Stimulated activated CD4-positive, alpha-beta T cell treated with anti-CD3 and anti-CD28 coated beads, Interleukin-15, amount 100 ng/mL, for 1 hour (primary cell): ENCODE data around the gene GOLGA8J.
"Not testable (repeated sequence)": the region's sequence is repeated elsewhere in the genome, so short reads cannot be mapped to it uniquely, and the experiment has no call there.

Experiments
- DNase-seq, 2 donors: peaks; one replicate each; pipeline ENCODE4 v3.0.0-alpha.2; 2020; ENCODE audit warnings: low read depth in 1 of 2, low spot score in 1 of 2

The GOLGA8J gene

DNA sequence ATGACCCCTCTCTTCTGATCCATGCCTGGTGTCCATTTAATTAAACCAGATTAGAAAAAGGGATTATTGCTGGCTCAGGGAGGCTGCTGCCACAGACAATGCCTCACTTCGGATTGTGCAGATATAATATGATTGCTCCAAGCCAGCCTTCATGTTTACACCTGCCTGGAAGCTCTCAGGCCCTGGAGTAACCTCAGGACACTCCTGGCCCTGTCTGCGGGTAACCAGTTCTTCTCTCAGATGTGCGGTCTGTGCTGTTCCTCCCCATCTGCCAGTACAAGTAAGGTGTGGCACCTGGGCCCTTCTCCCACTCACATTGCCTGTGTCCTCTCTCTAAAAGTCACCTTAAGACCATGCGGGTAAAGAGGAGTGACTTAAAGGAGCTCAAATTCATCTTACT is 8.8 kb upstream of the GOLGA8J start:
- DNase-seq, result no peak

GRCh38 chr15:30080816-30081215 is 1.9 kb upstream of the GOLGA8J start:
- not testable (repeated sequence) for DNase-seq

GRCh38 chr15:30097827-30098226 is 15.1 kb downstream of the GOLGA8J start:
- not testable (repeated sequence) for DNase-seq

DNA sequence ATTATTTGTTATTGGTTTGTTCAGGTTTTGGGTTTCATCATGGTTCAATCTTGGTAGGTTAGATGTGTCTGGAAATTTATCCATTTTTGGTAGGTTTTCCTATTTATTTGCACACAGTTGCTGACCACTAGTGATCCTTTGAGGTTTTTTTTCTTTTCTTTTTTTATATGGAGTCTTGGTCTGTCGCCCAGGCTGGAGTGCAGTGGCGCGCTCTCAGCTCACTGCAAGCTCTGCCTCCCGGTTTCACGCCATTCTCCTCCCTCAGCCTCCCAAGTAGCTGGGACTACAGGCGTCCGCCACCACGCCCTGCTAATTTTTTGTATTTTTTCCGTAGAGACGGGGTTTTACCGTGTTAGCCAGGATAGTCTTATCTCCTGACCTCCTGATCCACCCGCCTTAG is 20.1 kb downstream of the GOLGA8J start:
- not testable (repeated sequence) for DNase-seq

GRCh38 chr15:30103941-30104507 is 21.3 kb downstream of the GOLGA8J start:
- not testable (repeated sequence) for DNase-seq

- not testable (repeated sequence) for DNase-seq
Observed at GRCh38 chr15:30110591-30110990, 27.8 kb downstream of the GOLGA8J start.

DNA sequence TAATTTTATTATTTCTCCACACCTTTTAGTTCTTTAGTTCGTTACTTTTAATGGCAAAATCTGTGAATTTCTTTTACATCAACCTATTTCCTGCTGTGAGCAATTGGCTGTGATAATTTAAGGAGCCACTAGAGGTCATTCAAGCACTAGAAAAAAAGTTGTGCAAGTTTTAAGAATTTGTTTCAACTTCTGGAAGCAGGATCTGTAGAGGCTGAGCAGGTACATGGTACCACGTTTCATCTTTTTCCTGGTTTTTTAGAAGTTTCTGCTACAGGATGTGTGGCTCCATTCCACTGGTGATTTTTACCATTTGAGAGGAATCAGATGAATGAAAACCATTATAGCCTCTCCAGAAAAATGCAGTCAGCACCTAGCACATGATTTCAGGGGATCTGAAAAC is 47.3 kb downstream of the GOLGA8J start:
- not testable (repeated sequence) for DNase-seq

- not testable (repeated sequence) for DNase-seq
Observed at GRCh38 chr15:30134751-30135150, 52.0 kb downstream of the GOLGA8J start, which contains the start of gene GOLGA8T. GOLGA8T (plus strand) TSS chr15:30135051; CDS start chr15:30135149, 98 bp downstream.
